Neuronal stem cell (in vitro differentiated cells): ENCODE results near the gene XPR1.

Source experiments
- DNase-seq: peaks from one replicate; pipeline ENCODE4 v3.0.0-alpha.2; 2013; ENCODE audit warnings: low spot score
- H2AFZ ChIP-seq: one replicate; pipeline ENCODE4 v1.6.1; 2013; ENCODE audit warnings: mild to moderate bottlenecking, low read length, inconsistent platforms
- H2AK5ac ChIP-seq: 2 replicates; pipeline ENCODE4 v1.6.1; 2013; ENCODE audit warnings: low read depth, mild to moderate bottlenecking, inconsistent platforms, low read length, moderate library complexity, mixed read lengths
- H2BK120ac ChIP-seq: 2 replicates; pipeline ENCODE4 v1.6.1; 2013; ENCODE audit warnings: low read depth, mild to moderate bottlenecking, inconsistent platforms, low read length, moderate library complexity, mixed read lengths
- H2BK12ac ChIP-seq: one replicate; pipeline ENCODE4 v1.6.1; 2013; ENCODE audit warnings: low read length, inconsistent platforms
- H2BK15ac ChIP-seq: 2 replicates; pipeline ENCODE4 v1.6.1; 2013; ENCODE audit warnings: mild to moderate bottlenecking, low read length, inconsistent platforms, mixed read lengths
- H2BK5ac ChIP-seq: one replicate; pipeline ENCODE4 v1.6.1; 2013; ENCODE audit warnings: inconsistent platforms, mild to moderate bottlenecking, low read length, moderate library complexity
- H3K14ac ChIP-seq: one replicate; pipeline ENCODE4 v1.6.1; 2013; ENCODE audit warnings: low read length, inconsistent platforms
- H3K18ac ChIP-seq: 2 replicates; pipeline ENCODE4 v1.6.1; 2013; ENCODE audit warnings: low read length, inconsistent platforms
- H3K23ac ChIP-seq: 2 replicates; pipeline ENCODE4 v1.6.1; 2013; ENCODE audit warnings: low read depth, mild to moderate bottlenecking, mixed read lengths, low read length, inconsistent platforms; ENCODE audit not compliant: poor library complexity
- H3K27ac ChIP-seq: replicated peaks from 3 replicates; pipeline ENCODE4 v1.5.1; 2013; ENCODE audit warnings: low read length, inconsistent platforms
- H3K27me3 ChIP-seq, 3 experiments: 2 replicates each; pipeline ENCODE4 v1.6.1; 2013; ENCODE audit warnings: low read length in 3 of 3, mild to moderate bottlenecking in 2 of 3, inconsistent platforms in 1 of 3, low read depth in 1 of 3, mixed read lengths in 1 of 3, moderate library complexity in 1 of 3; ENCODE audit not compliant: control insufficient read depth in 3 of 3, insufficient read depth in 3 of 3
- H3K36me3 ChIP-seq, 2 donors: replicated peaks in 1 of 2; 2 replicates each; pipeline ENCODE4 v1.6.1; 2013; ENCODE audit warnings: low read length in 2 of 2; ENCODE audit not compliant: control insufficient read depth in 2 of 2, insufficient read depth in 2 of 2
- H3K4ac ChIP-seq: 2 replicates; pipeline ENCODE4 v1.6.1; 2013; ENCODE audit warnings: inconsistent platforms, mild to moderate bottlenecking, low read length, moderate library complexity
- H3K4me1 ChIP-seq, 2 donors: 1 replicate in 1 of 2; 2 replicates in 1 of 2; pipeline ENCODE4 v1.6.1; 2013; ENCODE audit warnings: low read length in 2 of 2, low read depth in 1 of 2; ENCODE audit not compliant: control insufficient read depth in 2 of 2, insufficient read depth in 1 of 2
- H3K4me2 ChIP-seq: one replicate; pipeline ENCODE4 v1.6.1; 2013; ENCODE audit warnings: mild to moderate bottlenecking, low read length, inconsistent platforms; ENCODE audit not compliant: insufficient read depth, poor library complexity, severe bottlenecking
- H3K4me3 ChIP-seq, 2 donors: 2 replicates each; pipeline ENCODE4 v1.5.1; 2013; ENCODE audit warnings: low read length in 2 of 2, mild to moderate bottlenecking in 2 of 2, inconsistent platforms in 1 of 2, moderate library complexity in 1 of 2
- H3K79me1 ChIP-seq: one replicate; pipeline ENCODE4 v1.6.1; 2013; ENCODE audit warnings: low read depth, mild to moderate bottlenecking, inconsistent platforms, low read length, moderate library complexity
- H3K9ac ChIP-seq: one replicate; pipeline ENCODE4 v1.6.1; 2013; ENCODE audit warnings: mild to moderate bottlenecking, low read depth, low read length, inconsistent platforms; ENCODE audit not compliant: poor library complexity
- H3K9me3 ChIP-seq, 2 donors: replicated peaks in 1 of 2; 2 replicates each; pipeline versions ENCODE3 to v1.6.1; 2013; ENCODE audit warnings: low read length in 2 of 2, mild to moderate bottlenecking in 2 of 2, inconsistent platforms in 1 of 2, low read depth in 1 of 2, mixed read lengths in 1 of 2, moderate library complexity in 1 of 2; ENCODE audit not compliant: control insufficient read depth in 2 of 2, insufficient read depth in 1 of 2
- H4K8ac ChIP-seq: one replicate; pipeline ENCODE4 v1.6.1; 2013; ENCODE audit warnings: low read depth, mild to moderate bottlenecking, inconsistent platforms, low read length, moderate library complexity
- H4K91ac ChIP-seq: one replicate; pipeline ENCODE4 v1.6.1; 2013; ENCODE audit warnings: low read length, low read depth, mild to moderate bottlenecking, inconsistent platforms; ENCODE audit not compliant: poor library complexity
- WGBS, 2 donors: extraction: QIAGEN DNeasy Blood & Tissue Kit; methylation state at CpG; one replicate each; pipeline ENCODE4 v1.1.7; 2013; ENCODE audit warnings: missing lambda C conversion rate in 2 of 2, mixed read lengths in 1 of 2; ENCODE audit not compliant: insufficient read length in 2 of 2, insufficient replicate concordance in 1 of 2; ENCODE audit errors: extremely low coverage in 2 of 2; 5-methylcytosine and 5-hydroxymethylcytosine counted together

XPR1 gene

GRCh38 chr1:180601512-180601911, 30.3 kb upstream of the XPR1 start:
- no peak overlapping the region for H3K14ac ChIP-seq
- no peak overlapping the region for H2AFZ ChIP-seq
- no peak overlapping the region for H3K4me2 ChIP-seq
- H3K27me3 ChIP-seq, result peaks cover 0 to 4% (median 0%) of the 10 kb centered on the region in 3 experiments
- H4K8ac ChIP-seq, result no peak overlapping the region
- no peaks in the 10 kb centered on the region for H3K79me1 ChIP-seq
- peaks cover 8% of the 10 kb centered on the region in 2 donors for H3K4me1 ChIP-seq
- no peak overlapping the region for H3K4me3 ChIP-seq
- no peak overlapping the region for H3K9ac ChIP-seq
- H3K18ac ChIP-seq, result no peak overlapping the region
- WGBS, 2 donors, result no CpG with 5 or more reads among the region's 1 CpG
- no peak overlapping the region for H4K91ac ChIP-seq
- H2BK5ac ChIP-seq, result no peak overlapping the region
- DNase-seq, result no peak
- H3K4ac ChIP-seq, result no peak overlapping the region
- H3K36me3 ChIP-seq, result no peaks in the 10 kb centered on the region
- no peak overlapping the region for H2AK5ac ChIP-seq
- H3K27ac ChIP-seq, result no peak overlapping the region
- no peak overlapping the region for H3K23ac ChIP-seq
- no peaks in the 10 kb centered on the region for H3K9me3 ChIP-seq
- H2BK120ac ChIP-seq, result no peak overlapping the region
- no peak overlapping the region for H2BK12ac ChIP-seq
- no peak overlapping the region for H2BK15ac ChIP-seq

- Histone ChIP-seq H2BK12ac (no peak overlapping the region), H3K18ac (no peak overlapping the region), H4K91ac (no peak overlapping the region), H2BK5ac (no peak overlapping the region), H3K9ac (no peak overlapping the region), H4K8ac (no peak overlapping the region), H2BK15ac (no peak overlapping the region), H3K4me2 (no peak overlapping the region), H3K23ac (no peak overlapping the region), H3K9me3 (no peaks in the 10 kb centered on the region), H3K14ac (no peak overlapping the region), H2BK120ac (no peak overlapping the region), H3K4ac (no peak overlapping the region), H3K4me3 (no peak overlapping the region), H3K4me1 (peaks cover 6 to 10% of the 10 kb centered on the region in 2 donors), H3K36me3 (no peaks in the 10 kb centered on the region), H3K79me1 (no peaks in the 10 kb centered on the region), H3K27ac (no peak overlapping the region), H2AK5ac (no peak overlapping the region), H3K27me3 (peaks cover 0 to 4% (median 0%) of the 10 kb centered on the region in 3 experiments), H2AFZ (peak overlapping the region; percentile 26)
- no CpG with 5 or more reads among the region's 6 CpGs for WGBS, 2 donors
- DNase-seq, result no peak
Measured at GRCh38 chr1:180603223-180603849, 28.5 kb upstream of the XPR1 start.

DNA sequence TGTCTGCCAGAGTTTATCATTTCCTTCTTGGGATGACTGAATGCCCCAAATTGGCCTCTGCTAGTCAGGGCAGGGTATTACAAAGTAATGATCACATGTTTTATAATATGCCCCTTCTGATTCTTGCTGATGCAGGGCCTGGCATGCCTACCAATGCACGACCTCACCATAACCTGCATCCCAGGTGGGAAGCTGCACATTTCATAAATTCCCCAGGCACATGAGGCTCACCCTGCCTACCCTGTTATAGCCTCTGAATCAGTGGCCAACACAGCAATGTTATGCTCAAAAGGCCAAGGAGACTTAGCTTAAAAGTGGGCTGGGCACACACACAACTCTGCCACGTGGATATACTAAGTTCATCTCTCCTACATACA, 28.0 kb upstream of the XPR1 start:
- H3K4me2 ChIP-seq, result no peak overlapping the region
- no CpG with 5 or more reads among the region's 2 CpGs for WGBS, 2 donors
- H4K8ac ChIP-seq, result no peak overlapping the region
- H3K27me3 ChIP-seq, result peaks cover 0 to 4% (median 0%) of the 10 kb centered on the region in 3 experiments
- H3K23ac ChIP-seq, result no peak overlapping the region
- no peak for DNase-seq
- no peak overlapping the region for H3K4me3 ChIP-seq
- H2BK120ac ChIP-seq, result no peak overlapping the region
- H3K27ac ChIP-seq, result no peak overlapping the region
- H2AFZ ChIP-seq, result no peak overlapping the region
- H3K4me1 ChIP-seq, result peaks cover 5 to 10% of the 10 kb centered on the region in 2 donors
- no peak overlapping the region for H3K18ac ChIP-seq
- H3K4ac ChIP-seq, result no peak overlapping the region
- H3K36me3 ChIP-seq, result no peaks in the 10 kb centered on the region
- H2BK5ac ChIP-seq, result no peak overlapping the region
- H3K9ac ChIP-seq, result no peak overlapping the region
- H4K91ac ChIP-seq, result no peak overlapping the region
- H2BK15ac ChIP-seq, result no peak overlapping the region
- no peak overlapping the region for H2AK5ac ChIP-seq
- no peaks in the 10 kb centered on the region for H3K9me3 ChIP-seq
- H3K14ac ChIP-seq, result no peak overlapping the region
- no peaks in the 10 kb centered on the region for H3K79me1 ChIP-seq
- H2BK12ac ChIP-seq, result no peak overlapping the region

- Histone ChIP-seq H2BK12ac (no peak overlapping the region), H3K4me3 (no peak overlapping the region), H3K4me2 (no peak overlapping the region), H3K4ac (no peak overlapping the region), H4K91ac (no peak overlapping the region), H3K27me3 (peaks cover 0 to 4% (median 0%) of the 10 kb centered on the region in 3 experiments), H2BK5ac (no peak overlapping the region), H3K18ac (no peak overlapping the region), H3K27ac (no peak overlapping the region), H3K36me3 (no peaks in the 10 kb centered on the region), H3K23ac (no peak overlapping the region), H3K9ac (no peak overlapping the region), H3K79me1 (no peaks in the 10 kb centered on the region), H3K4me1 (peaks cover 9 to 14% of the 10 kb centered on the region in 2 donors), H4K8ac (no peak overlapping the region), H2AFZ (no peak overlapping the region), H3K14ac (no peak overlapping the region), H3K9me3 (no peaks in the 10 kb centered on the region), H2AK5ac (no peak overlapping the region), H2BK120ac (no peak overlapping the region), H2BK15ac (no peak overlapping the region)
- no peak for DNase-seq
- WGBS, 2 donors, result no CpG with 5 or more reads among the region's 2 CpGs
Measured at GRCh38 chr1:180606155-180606554, 25.7 kb upstream of the XPR1 start.
